GM19468 (cell line): ENCODE data around the gene TP53INP2.
"Not testable (repeated sequence)": the region's sequence is repeated elsewhere in the genome, so short reads cannot be mapped to it uniquely, and the experiment has no call there.

Source experiments
- ATAC-seq: cut with Tn5 transposase; IDR thresholded peaks from one replicate; pipeline ENCODE4 v1.9.1; 2021; ENCODE audit warnings: mild to moderate bottlenecking, moderate library complexity, moderate number of reproducible peaks; ENCODE audit not compliant: unreplicated experiment; ENCODE audit errors: extremely low read depth

The TP53INP2 gene, protein sequence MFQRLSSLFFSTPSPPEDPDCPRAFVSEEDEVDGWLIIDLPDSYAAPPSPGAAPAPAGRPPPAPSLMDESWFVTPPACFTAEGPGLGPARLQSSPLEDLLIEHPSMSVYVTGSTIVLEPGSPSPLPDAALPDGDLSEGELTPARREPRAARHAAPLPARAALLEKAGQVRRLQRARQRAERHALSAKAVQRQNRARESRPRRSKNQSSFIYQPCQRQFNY

DNA sequence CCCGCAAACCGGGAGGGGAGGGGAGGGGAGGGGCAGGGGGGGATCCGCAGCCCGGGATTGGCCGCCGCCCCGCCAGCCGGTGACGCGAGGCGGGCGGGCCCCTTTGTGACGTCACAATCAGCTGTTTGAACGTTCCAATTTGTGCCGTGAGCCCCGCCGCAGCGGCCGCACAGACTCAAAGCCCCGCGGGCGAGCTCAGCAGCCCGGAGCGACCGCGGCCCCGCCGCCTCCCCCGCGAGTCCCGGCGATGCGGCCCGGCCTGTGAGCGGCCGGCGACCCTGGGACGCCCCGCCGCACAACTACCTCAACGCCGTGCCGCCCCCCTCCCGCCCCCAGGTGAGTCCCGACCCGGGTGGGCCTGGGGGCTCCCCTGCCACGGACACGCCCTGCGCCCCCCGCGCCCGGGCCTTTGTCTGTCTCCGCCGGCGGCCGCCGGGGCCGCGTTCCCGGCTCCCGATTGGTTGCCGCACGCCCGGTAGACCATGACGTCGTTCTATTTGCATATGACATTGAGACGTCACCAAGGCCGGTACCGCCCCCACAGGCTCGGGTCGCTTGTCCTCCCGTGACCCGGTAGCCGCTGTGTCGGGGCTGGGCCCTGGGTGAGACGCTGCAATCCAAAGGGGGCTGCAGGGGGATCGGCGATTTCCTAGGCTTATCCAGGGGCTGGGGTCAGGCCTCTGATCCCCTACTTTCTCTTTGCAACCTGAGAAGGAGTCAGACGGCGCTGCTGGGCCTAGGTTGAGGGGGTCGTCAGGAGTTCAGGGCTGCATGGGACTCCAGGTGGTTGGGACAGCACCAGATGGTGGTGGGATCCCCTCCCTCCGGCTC, at the start of gene TP53INP2:
Gene TP53INP2, plus strand, starts transcription at position 168 of the 831 bp plus-strand sequence. CDS start 4,396 bp downstream, outside the sequence.
- no peak for ATAC-seq

DNA sequence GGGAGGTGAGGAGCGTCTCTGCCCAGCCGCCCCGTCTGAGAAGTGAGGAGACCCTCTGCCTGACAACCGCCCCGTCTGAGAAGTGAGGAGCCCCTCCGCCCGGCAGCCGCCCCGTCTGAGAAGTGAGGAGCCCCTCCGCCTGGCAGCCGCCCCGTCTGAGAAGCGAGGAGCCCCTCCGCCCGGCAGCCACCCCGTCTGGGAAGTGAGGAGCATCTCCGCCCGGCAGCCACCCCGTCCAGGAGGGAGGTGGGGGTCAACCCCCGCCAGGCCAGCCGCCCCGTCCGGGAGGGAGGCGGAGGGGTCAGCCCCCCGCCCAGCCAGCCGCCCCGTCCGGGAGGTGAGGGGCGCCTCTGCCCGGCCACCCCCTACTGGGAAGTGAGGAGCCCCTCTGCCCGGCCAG, 45.5 kb upstream of the TP53INP2 start:
- not testable (repeated sequence) for ATAC-seq

DNA sequence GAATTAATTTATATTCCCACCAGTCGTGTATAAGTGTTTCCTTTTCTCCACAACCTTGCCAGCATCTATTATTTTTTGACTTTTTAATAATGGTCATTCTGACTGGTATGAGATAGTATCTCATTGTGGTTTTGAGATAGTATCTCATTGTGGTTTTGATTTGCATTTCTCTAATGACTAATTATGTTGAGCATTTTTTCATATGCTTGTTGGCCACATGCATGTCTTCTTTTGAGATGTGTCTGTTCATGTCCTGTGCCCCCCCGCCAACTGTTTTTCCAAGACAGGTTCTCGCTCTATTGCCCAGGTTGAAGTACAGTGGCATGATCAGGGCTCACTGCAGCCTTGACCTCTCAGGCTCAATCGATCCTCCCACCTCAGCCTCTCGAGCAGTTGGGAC, 42.3 kb upstream of the TP53INP2 start:
- not testable (repeated sequence) for ATAC-seq

DNA sequence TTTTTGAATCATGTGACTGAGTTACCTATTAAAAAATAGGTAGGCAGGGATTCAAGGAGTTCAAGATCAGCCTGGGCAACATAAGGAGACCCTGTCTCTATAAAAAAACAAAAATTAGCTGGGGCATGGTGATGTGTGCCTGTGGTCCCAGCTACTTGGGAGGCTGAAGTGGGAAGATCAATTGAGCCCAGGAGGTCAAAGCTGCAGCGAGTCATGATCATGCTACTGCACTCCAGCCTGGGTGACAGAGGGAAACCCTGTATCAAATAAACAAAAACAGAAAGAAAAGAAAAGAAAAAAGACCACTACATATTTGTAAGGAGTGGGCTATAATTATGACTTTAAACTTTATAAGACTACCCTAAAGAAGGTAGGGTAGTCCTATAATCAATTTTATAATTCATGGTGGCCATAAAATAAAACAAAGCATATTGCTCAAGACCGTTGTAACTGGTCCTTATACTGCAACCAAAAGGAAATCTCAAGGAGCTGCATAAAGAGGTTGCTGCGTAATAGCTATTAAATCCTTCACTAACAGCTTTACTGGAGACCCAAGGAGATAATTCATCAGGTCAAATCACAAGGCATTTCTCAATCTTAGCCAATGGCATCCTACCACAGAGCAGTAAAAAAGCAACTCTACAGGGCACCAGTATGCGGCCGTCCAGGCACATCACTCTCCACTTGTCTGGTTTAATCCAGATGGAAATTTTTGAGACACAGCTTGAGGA, 40.8 kb upstream of the TP53INP2 start:
- ATAC-seq, result no peak

DNA sequence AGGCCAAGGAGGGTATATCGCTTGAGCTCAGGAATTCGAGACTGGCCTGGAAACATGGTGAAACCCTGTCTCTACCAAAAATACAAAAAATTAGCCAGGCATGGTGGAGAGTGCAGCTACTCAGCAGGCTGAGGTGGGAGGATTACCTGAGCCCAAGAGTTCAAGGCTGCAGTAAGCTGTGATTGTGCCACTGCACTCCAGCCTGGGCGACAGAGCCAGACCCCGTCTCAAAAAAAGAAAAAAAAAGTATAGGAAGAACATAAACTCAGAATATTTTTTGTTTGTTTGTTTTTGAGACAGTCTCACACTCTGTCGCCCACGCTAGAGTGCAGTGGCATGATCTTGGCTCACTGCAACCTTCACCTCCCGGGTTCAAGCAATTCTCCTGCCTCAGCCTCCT, 39.4 kb upstream of the TP53INP2 start:
- ATAC-seq, result not testable (repeated sequence)

DNA sequence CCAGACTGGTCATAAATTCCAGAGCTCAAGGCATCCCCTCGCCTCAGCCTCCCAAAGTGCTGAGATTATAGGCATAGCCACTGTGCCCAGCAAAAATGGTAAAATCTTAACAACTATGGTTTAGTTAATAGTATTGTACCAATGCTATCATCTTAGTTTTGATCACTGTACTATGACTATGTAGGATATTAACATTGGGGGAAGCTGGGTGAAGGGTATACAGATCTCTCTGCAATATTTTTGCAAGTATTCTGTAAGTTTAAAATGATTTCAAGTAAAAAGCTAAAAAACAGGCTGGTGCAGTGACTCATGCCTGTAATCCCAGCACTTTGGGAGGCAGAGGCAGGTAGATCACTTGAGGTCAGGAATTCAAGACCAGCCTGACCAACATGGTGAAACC, 35.0 kb upstream of the TP53INP2 start:
- no peak for ATAC-seq

DNA sequence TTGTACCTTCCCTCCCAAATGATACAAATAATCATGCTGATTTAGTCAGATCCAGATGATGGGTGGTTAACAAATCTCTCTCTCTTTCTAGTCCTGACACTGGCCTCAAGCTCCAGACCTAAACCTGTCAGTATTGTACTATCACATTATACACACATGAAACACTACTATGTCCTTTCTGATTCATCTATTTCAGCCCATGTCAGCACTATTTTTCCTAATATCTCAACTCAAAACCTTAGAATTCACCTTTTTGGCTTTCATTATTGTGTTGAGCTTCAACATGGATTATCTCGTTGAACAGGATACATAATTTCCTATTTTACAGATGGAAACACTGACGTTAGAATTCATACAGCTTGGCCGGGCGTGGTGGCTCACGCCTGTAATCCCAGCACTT, 30.7 kb upstream of the TP53INP2 start:
- no peak for ATAC-seq

DNA sequence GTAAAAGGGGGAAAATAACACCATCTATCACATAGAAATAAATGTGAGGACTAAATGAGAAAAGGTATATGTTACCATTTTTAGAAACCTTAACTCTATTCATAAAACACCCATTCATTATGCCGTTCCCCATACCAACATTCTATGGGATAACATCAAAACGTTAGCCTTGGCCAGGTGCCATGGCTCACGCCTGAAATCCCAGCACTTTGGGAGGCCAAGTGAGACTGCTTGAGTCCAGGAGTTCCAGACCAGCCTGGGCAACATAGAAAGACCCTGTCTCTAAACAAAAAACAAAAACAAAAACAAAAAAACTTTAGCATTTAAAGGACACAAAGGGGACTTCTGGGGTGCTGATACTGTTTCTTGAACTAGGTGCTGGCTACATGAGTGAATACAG, 28.6 kb upstream of the TP53INP2 start:
- ATAC-seq, result no peak

DNA sequence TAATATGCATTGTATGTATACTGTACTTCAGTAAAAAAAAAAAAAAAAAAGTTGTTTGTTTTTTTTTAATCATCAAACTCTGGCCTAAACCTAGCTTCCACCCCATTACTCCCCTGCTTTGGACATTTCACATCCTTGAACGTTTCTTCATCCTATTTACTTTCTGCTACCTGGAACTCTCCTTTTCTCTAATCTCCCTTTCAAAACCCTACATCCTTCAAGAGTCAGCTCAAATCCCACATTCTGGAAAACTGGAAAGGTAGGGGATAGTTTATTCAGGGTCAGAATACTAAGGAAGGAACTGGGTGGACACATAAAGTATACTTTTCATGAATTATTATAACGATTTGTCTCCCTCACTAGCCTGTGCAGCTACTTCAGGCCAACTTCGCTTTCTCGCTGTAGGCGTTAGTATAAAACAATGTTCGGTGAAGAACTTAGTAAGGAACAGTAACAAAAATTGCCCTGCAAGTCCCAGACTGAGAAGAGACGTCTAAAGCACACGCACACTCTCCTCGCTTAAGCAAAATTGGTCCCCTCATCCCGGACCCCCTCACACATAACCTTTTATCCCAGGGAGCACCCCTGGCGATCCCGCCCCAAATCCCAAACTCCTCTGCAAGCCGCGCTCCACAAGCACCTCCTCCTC, 28.0 kb upstream of the TP53INP2 start:
- ATAC-seq, result no peak

DNA sequence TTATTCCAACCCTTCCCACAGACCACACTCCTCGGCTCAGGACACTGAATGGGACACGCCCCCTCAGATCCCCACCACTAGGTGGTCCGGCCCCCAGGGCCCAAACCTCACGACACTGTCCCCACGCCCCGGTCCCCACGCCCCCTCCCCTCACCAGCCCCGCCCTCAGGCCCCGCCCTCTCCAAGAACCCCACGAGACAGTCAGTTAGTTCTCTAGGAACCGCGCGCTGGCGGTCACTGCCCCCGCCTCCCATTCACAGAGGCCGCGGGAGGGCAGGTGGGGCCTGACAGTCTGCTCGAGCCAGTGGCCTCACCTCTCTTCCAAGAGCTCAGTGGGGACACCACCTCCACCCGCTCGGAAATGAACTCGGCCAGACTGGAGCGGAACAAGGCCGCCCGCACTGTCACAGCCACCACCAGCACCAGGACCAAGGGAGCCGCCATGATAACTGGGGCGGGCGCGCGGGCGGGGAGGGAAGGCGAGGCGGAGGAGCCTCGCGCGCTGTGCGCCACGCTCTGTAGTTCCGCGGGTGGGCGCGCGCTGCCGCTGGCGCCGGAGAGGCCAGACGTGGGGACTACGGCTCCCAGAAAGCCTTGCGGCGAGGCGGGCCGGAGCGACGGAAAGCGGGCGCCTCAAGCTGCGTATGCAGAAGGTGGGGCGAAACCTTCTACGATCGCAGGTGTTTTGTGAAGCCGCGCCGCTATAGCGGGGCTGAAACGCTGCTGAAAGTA, 27.3 kb upstream of the TP53INP2 start, which contains the start of gene PIGU:
Gene PIGU, minus strand, starts transcription at position 451 of the 732 bp plus-strand sequence. Its CDS starts 7 bp downstream, at position 444.
- ATAC-seq, result peak; percentile 86

DNA sequence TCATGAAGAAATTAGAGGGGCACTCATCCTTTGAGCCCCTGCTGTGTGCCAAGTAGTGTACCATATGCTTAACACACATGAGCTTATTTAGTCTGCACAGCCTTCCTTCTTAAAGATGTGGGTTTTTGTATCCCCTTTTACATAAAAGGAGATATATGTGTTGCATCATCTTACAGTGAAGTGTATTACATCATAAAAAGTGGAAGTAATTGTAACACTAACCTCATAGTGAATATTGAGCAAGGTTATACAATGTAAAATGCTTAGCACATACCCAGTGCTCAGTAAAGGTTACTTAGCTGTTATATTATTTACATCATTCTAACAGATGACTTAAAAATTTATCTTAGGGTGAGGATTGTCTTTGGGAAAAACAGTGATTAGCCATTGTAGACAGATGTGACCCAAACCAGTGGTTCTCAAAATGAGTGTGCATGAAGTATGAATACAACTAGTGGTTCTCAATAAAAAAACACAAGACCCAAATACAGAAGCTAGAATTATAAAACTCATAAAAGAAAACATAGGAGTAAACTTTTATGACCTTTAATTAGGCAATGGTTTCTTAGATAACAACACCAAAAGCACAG, 23.5 kb upstream of the TP53INP2 start:
- no peak for ATAC-seq

DNA sequence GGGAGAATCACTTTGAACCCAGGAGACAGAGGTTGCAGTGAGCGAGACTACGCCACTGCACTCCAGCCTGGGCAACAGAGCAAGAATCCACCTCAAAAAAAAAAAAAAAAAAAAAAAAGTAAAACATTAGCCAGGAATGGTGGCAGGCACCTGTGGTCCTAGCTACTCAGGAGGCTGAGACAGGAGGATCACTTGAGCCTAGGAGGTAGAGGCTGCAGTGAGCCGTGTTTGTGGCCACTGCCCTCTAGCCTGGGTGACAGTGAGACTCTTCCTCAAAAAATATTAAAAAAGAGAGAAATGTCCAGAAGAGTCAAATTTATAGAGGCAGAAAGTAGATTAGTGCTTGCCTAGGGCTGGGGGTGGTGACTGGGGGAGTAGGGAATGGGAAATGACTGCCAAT, 20.5 kb upstream of the TP53INP2 start:
- ATAC-seq, result no peak

DNA sequence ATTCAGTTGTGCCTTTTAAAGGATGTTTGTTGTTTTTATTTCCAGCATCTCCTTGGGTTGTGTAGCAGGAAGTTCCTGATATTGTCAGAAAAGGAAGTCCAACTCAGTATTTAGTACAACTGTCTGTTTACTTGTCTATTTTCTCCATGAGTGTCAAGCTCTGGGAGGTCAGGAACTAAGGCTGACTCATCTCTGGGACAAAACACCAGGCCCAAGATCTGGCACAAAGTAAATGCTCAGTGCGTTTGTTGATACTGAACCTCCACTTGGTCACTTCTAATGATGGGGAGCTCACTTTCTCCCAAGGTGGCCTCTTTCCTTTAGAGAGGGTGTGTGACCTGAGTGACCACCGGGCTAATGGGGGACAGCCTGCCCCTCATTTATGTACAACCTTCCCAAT, 14.7 kb upstream of the TP53INP2 start:
- no peak for ATAC-seq

DNA sequence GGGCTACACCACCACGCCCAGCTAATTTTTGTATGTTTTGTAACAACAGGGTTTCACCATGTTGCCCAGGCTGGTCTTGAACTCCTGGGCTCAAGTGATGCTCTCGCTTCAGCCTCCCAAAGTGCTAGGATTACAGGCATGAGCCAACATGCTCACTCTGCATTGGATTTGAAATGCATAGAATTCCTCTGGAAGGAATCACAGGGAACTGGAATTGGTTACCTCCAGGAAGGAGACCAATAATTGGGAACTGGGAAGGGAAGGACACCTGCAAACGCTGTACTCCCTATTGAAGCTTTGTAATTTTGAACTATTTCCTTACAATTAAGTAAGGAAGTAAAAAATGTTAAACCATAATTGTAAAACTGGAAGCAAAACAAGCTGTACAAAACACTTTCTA, 12.3 kb upstream of the TP53INP2 start:
- ATAC-seq, result no peak

DNA sequence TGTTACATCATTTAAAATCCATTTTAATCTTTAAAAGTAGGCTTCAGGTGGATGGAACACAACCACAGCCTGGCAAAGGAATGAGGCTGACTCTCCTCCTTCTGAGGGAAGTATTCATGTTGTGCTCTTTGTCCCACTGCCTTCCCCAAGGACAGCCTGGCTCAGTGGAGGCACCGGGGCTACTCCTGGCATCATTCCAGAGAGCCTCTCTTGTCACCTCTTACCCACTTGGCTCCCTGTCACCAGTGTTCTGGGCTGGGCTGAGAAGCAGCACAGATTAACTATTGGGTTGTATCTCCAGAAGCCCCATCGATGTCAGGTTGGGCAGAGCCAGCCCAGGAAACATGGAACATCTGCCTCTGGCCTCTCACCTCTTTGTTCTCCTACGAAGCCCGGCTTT, 10.7 kb upstream of the TP53INP2 start:
- no peak for ATAC-seq

DNA sequence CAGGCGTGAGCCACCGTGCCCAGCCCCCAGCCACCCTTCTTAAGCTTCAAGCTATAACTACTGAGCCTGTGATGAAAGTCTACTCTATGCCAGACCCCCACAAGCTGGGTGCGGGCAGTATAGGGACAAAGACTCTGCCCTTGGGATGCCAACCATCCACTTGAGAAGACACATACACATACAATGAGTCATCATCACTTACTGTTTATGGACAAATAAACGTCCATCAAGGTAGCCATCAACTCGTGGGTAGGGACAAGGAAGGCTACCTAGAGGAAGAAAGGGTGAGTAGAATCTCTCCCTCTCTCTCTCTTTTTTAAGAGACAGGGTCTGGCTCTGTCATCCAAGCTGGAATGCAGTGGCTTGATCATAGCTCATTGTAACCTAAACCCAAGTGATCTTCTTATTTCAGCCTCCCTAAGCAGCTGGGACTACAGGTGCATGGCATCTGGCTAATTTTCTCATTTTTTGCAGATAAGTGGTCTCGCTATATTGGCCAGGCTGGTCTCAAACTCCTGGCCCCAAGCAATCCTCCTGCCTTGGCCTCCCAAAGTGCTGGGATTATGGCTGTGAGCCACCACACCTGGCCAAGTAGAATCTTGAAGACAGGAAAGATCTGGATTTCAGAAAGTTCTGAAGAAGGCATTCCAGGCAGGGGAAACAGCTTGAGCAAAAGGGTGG, 2.6 kb upstream of the TP53INP2 start:
- ATAC-seq, result no peak

DNA sequence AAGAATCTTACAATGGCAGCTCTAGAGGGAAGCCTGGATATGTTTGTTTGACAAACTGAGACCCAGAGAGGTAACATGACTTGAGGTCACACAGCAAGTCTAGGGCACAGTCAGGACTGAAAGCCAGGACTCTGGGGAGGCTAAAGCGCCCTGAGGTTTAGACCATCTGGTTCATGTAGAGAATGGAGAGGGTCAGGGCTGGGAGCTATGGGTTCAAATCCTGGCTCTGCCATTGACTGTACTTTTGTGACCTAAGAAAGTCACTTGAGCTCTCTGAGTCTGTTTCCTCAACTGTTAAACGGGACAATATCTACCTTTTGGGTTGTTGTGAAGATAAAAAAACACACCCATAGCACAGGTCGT, 1.1 kb upstream of the TP53INP2 start:
- ATAC-seq, result no peak

DNA sequence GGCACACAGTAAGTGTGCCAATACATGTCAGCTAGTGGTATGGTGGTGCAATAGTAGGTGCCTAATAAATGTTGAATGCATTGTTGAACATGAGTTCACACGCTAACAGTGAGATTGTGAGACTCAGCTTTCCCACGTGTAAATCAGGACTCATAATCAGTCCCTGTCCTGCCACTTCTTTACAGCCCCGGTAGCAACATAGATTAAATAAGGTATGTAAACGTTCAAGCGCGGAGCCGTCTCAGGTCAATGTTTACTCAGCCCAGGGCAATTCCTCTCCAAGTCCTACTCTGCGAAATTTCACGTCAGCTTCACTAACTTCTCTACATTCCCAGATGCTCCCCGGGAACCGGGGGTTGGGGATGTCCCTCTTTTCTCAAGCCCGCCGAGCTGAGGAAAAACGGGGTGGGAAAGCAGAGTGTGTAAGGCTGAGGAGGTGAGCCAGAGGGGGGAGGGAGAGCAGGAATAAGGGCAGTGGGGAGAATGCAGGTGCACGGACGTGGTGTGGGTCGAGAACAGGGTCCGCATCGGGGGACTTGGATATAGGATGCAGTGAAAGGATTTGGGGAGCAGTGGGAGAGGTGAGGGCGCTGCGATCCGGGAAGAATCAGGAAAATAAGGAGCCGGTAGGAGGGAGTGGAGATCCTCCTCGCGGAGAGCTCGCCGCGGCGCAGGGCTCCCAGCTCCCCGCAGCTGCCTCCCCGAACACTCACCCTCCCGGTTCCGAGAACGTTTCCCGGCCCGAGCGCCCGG, 544 bp upstream of the TP53INP2 start:
- ATAC-seq, result no peak
